GM18858 (cell line): ENCODE data around the gene RSPH10B.
"Not testable (repeated sequence)": the region's sequence is repeated elsewhere in the genome, so short reads cannot be mapped to it uniquely, and the experiment has no call there.

Source experiments
- ATAC-seq: cut with Tn5 transposase; IDR thresholded peaks from one replicate; pipeline ENCODE4 v1.9.1; 2021; ENCODE audit not compliant: unreplicated experiment

The RSPH10B gene

GRCh38 chr7:5930290-5930689, 40.2 kb downstream of the RSPH10B start:
- not testable (repeated sequence) for ATAC-seq

GRCh38 chr7:5926263-5926870, 44.1 kb downstream of the RSPH10B start:
- ATAC-seq = not testable (repeated sequence)

GRCh38 chr7:5924630-5925029, 45.9 kb downstream of the RSPH10B start:
- ATAC-seq = not testable (repeated sequence)

DNA sequence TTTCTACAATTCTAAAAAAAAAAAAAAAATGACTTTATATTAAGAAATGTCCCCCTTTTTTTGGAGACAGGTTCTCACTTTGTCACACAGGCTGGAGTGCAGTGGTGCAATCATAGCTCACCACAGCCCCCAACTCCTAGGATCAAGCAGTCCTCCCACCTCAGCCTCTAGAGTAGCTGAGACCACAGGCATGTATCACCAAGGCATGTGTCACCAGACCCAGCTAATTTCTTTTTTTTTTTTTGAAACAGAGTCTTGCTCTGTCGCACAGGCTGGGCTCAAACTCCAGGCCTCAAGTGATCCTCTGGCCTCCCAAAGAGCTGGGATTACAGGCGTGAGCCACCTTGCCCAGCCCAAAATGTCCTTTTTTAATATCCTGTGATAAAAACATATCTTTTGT, 46.3 kb downstream of the RSPH10B start:
- not testable (repeated sequence) for ATAC-seq

- ATAC-seq = not testable (repeated sequence)
These were observed 54.0 kb downstream of the RSPH10B start for GRCh38 chr7:5916529-5916928.

DNA sequence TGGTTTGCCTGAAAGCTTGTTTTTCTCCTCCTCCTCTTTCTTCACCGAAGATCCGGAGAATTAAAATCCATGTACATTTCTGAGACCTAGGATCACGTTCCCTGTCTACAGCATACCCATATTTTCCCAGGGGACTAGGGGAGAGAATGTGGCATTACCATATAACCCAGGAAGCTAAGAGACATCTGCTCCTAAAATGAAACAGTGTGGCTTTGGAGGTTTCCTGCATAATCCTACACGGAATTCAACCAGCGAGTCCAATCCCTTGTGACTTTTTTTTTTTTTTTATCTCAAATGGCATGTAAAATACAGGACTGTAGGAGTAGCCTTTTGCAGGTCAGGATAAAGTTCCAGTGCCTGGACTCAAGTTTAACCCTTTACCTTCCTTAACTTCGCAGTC, 61.7 kb downstream of the RSPH10B start:
- not testable (repeated sequence) for ATAC-seq

- ATAC-seq = not testable (repeated sequence)
These were observed 65.8 kb downstream of the RSPH10B start for GRCh38 chr7:5904726-5905125.

GRCh38 chr7:5903002-5903401, 67.5 kb downstream of the RSPH10B start:
- ATAC-seq = not testable (repeated sequence)

DNA sequence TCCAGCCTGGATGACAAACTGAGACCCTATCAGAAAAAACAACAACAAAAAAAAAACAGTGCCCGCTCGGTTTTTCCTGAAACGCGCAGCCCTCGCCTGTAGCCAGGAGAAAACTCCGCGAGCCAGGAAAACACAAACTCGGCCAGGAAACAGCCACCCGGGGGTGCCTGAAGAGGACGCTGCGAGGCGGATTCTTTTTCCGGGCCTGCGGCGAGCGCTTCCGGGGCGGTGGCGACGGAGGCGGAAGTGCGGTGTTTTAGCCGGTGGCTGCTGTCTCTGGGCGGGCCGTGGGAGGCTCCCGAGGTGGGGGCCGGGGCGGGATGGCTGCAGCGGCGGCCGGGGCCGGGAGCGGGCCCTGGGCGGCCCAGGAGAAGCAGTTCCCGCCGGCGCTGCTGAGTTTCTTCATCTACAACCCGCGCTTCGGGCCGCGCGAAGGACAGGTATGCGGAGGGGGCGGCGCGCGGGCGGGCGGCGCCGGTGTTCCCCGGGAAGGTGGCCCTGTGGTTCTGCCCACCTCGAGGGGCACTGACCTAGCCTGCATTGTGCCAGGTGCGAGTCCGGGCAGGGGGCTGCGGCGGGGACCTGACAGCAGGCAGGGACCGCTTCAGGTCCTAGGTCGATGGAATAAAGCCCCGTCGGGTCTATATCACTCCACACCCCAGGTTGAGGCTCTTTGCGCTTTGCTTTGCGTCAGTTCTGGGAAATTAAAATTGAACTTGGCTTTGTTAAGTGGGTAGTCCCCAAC, 71.8 kb downstream of the RSPH10B start, which contains the start of gene CCZ1:
Gene CCZ1 (plus strand): TSS at position 254 of the 745 bp plus-strand sequence. CDS start 67 bp downstream, at position 321.
- ATAC-seq = peak; percentile 75

DNA sequence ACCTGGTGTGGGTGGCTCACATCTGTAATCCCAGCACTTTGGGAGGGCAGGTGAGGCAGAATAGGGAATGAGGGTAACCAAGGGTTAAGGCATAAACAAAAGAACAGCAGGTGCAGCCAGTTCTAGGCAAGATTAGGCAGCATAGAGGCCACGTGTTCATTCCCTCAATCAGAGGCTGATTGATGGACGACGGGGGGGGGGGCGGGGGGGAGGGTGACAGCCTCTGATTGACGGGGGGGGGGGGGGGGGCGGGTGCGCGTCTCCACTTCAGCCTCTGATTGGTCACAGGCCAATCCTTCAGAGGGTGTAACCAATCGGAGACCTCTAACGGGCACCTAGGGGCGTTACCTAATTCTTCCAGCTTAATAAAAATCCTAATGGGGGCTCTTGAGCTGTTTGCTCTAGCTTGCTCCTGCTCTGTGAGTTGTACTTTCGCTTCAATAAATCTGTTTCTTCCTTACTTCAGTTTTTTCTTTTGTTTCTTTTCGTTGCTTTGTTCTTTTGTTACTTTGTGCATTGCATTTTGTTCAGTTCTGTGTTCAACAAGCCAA, 73.0 kb downstream of the RSPH10B start:
- ATAC-seq = not testable (repeated sequence)

DNA sequence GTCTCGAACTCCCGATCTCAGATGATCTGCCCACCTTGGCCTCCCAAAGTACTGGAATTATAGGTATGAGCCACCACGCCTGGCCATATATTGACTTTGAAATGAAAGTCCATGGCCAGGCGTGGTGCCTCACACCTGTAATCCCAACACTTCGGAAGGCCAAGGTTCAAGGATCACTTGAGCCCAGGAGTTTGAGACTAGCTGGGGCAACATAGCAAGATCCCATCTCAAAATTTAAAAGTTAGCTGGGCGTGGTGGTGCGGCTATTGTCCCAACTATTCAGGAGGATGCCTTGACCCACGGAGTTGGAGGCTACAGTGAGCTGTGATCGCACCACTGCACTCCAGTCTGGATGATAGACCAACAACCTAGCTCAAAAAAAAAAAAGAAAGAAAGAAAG, 78.0 kb downstream of the RSPH10B start:
- ATAC-seq = no peak

- ATAC-seq = not testable (repeated sequence)
These were observed 80.2 kb downstream of the RSPH10B start for GRCh38 chr7:5890244-5890643.

DNA sequence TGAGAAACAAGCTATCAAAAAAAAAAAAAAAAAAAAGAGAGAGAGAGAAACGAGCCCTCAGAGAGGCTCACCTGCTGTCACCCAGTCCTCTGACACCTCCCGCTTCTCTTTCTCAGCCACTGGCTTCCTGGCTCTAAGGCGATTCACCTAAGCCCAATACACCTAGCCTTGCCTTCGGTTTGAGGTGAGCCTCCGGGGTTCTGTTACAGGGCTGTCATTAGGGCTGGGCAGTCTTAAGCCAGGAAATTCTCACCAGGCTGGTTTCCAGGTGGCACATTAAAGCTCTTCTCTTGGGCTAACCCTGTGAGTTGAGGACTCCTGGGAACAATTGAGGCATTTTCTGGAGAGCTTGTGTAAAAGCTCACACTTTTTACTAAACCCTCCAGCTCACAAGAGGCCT, 82.5 kb downstream of the RSPH10B start:
- ATAC-seq = not testable (repeated sequence)

GRCh38 chr7:5884431-5884830, 86.1 kb downstream of the RSPH10B start:
- ATAC-seq = not testable (repeated sequence)

GRCh38 chr7:5880106-5880505, 90.4 kb downstream of the RSPH10B start:
- ATAC-seq = not testable (repeated sequence)

GRCh38 chr7:5879591-5879990, 90.9 kb downstream of the RSPH10B start:
- ATAC-seq = not testable (repeated sequence)
